ENCODE results near the gene TNFRSF14. TPM values are rescaled to one million over a fixed set of nuclear protein-coding genes. Genes with fewer than 3 reads are reported as not detected.

Gene TNFRSF14
- total and polyA plus RNA-seq, 2 donors (not counting 1 experiment from before 2014, with no cell fraction given): 239 to 427 TPM

- Mint-ChIP-seq H3K27ac (peak within 1 kb of the TSS; percentile 74), H3K9me3 (ENCODE audit: insufficient read depth) (no peaks in the 10 kb centered on the region), H3K4me1 (peaks cover 25% of the 10 kb centered on the region), H3K4me3 (peak within 1 kb of the TSS; percentile 87), H3K27me3 (peaks cover 8% of the 10 kb centered on the region)
- H4K20me1 ChIP-seq (ENCODE audit: control insufficient read depth, insufficient read depth, low read length, poor library complexity, severe bottlenecking): peaks cover 28% of the 10 kb centered on the region
- WGBS (ENCODE audit: insufficient coverage): 2% methylated on average over 91 of the region's 91 CpGs
- ATAC-seq (ENCODE audit: low read depth) (no peak), DNase-seq (peak; percentile 57)
- peaks cover 16% of the 10 kb centered on the region for H3K79me2 ChIP-seq (ENCODE audit: control insufficient read depth, insufficient read depth, low read length)
- H2AFZ ChIP-seq (ENCODE audit: insufficient read depth, low read depth, low read length, poor library complexity, severe bottlenecking): peak within 1 kb of the TSS; percentile 74
- no peaks in the 10 kb centered on the region for H3K36me3 ChIP-seq (replicated peaks in 1 of 2; ENCODE audit: control extremely low read depth in 1 of 2, control insufficient read depth in 1 of 2, extremely low read depth in 1 of 2, insufficient read depth in 2 of 2, low read length in 1 of 2)
- ChIA-PET POLR2A (interaction anchor here (0.6 to 1.9 kb wide), 5 partner anchors 16 to 122 kb away, joined by 4 to 16 read pairs (median 5); partner anchors contain the start of gene PRXL2B), CTCF (interaction anchor here (0.9 to 2.9 kb wide), 4 partner anchors 18 to 114 kb away, joined by 4 to 16 read pairs (median 6); partner anchors contain the start of gene TNFRSF14)
- intact Hi-C loops (cut with micrococcal nuclease): loop anchor here (5.0 kb wide), 1 partner anchor 613 kb away; the partner anchor contains the start of genes CALML6 and TMEM52
- peak within 1 kb of the TSS in 4 of 5 experiments; percentile 31 to 61 (median 50) for H3K4me3 ChIP-seq (ENCODE audit: control extremely low read depth in 1 of 5, extremely low read depth in 1 of 5, insufficient read depth in 1 of 5, low read depth in 2 of 5, low read length in 4 of 5)
- H3K27ac ChIP-seq (ENCODE audit: low read length in 2 of 2): no peak within 1 kb of the TSS
- peaks cover 34 to 42% of the 10 kb centered on the region in 2 donors for H3K4me1 ChIP-seq (ENCODE audit: control insufficient read depth in 2 of 2, insufficient read depth in 2 of 2, low read length in 2 of 2)
- peaks cover 0 to 11% (median 0%) of the 10 kb centered on the region in 3 donors for H3K9me3 ChIP-seq (ENCODE audit: control extremely low read depth in 1 of 3, control insufficient read depth in 2 of 3, insufficient read depth in 1 of 3, low read length in 2 of 3)
- TF ChIP-seq EZH2 (IDR thresholded peaks at IDR 0.05; ENCODE audit: borderline replicate concordance, insufficient read depth, low read depth, low read length, poor library complexity, severe bottlenecking): peak; percentile 18
- TF ChIP-seq CTCF (IDR thresholded peaks at IDR 0.05): no peak
- H3K27me3 ChIP-seq (replicated peaks in 1 of 4; ENCODE audit: control extremely low read depth in 1 of 4, control insufficient read depth in 3 of 4, insufficient read depth in 4 of 4, low read length in 3 of 4): peaks cover 0 to 52% (median 21%) of the 10 kb centered on the region in 4 experiments
- H3K9ac ChIP-seq (ENCODE audit: low read length): peak within 1 kb of the TSS; percentile 58
- H3K4me2 ChIP-seq (replicated peaks; ENCODE audit: low read depth, low read length, poor library complexity, severe bottlenecking): peak within 1 kb of the TSS; percentile 96
Observed at GRCh38 chr1:2529784-2530512, 26.2 kb upstream of the TNFRSF14 start, which contains the start of gene HES5. Gene HES5 (minus strand): TSS chr1:2530263. CDS start chr1:2530164, 99 bp downstream.

Data from B cell (primary cell).